Lower lobe of right lung (tissue), 2 donors: ENCODE results near the gene ZFYVE1. TPM values are rescaled to one million over a fixed set of nuclear protein-coding genes. Genes with fewer than 3 reads are reported as not detected.

ENCODE experiments used
- ATAC-seq, 2 donors: fragments of 200-7000 bp; cut with Tn5 transposase; one replicate each; pipeline ENCODE4 v1.9.1; 2020 to 2022; ENCODE audit warnings: mild to moderate bottlenecking in 2 of 2, moderate library complexity in 2 of 2
- DNase-seq: peaks from one replicate; pipeline ENCODE4 v3.0.0-alpha.2; 2020
- H3K27ac ChIP-seq: fragments of 200-600 bp; one replicate; pipeline ENCODE4 v1.8.0; 2022
- H3K27me3 ChIP-seq: fragments of 200-600 bp; one replicate; pipeline ENCODE4 v1.8.0; 2022; ENCODE audit warnings: low read depth
- H3K36me3 ChIP-seq: fragments of 200-600 bp; one replicate; pipeline ENCODE4 v1.8.0; 2022; ENCODE audit warnings: mild to moderate bottlenecking
- H3K4me1 ChIP-seq: fragments of 200-600 bp; one replicate; pipeline ENCODE4 v1.8.0; 2022
- H3K4me3 ChIP-seq: fragments of 200-600 bp; one replicate; pipeline ENCODE4 v1.8.0; 2022; ENCODE audit warnings: mild to moderate bottlenecking
- H3K9me3 ChIP-seq: fragments of 200-600 bp; one replicate; pipeline ENCODE4 v1.8.0; 2022
- CTCF ChIP-seq: fragments of 200-600 bp; IDR thresholded peaks from one replicate; pipeline ENCODE4 v1.8.0; 2022; ENCODE audit warnings: antibody characterized with exemption, mild to moderate bottlenecking
- intact Hi-C: fragments of 100-400 bp; cut with DNase I; formaldehyde crosslinking; loops from one replicate; pipeline ENCODE4 v1.11.0; 2022
- total RNA-seq: library from RNA; stranded (reverse); fragmentation: NEBNext Ultra II Directional; extraction: Animal tissue kit (Norgen Biotek cat#: 25700); gene quantifications from one replicate; pipeline ENCODE4 v1.2.1, GENCODE V29; 2021
- donor health status: DM: no; HTN: yes; CAD: no; lungs with severe emphysema.

ZFYVE1 gene
- total RNA-seq, 1 donor from 2014 or later = 20.1 TPM

GRCh38 chr14:72943876-72944430 is 83.0 kb downstream of the ZFYVE1 start:
- no peak for ATAC-seq
- Histone ChIP-seq H3K27ac (no peak overlapping the region), H3K36me3 (peaks cover 76% of the 10 kb centered on the region), H3K9me3 (no peaks in the 10 kb centered on the region), H3K27me3 (no peaks in the 10 kb centered on the region), H3K4me1 (no peaks in the 10 kb centered on the region), H3K4me3 (no peak overlapping the region)
- intact Hi-C loops = no loop called here
- no peak for TF ChIP-seq CTCF
- DNase-seq = no peak

- ATAC-seq (no peak), DNase-seq (no peak)
- no peak overlapping the region for H3K4me3 ChIP-seq
- no peaks in the 10 kb centered on the region for H3K27me3 ChIP-seq
- H3K9me3 ChIP-seq = no peaks in the 10 kb centered on the region
- no peak for TF ChIP-seq CTCF
- H3K4me1 ChIP-seq = no peaks in the 10 kb centered on the region
- H3K36me3 ChIP-seq = peaks cover 77% of the 10 kb centered on the region
- intact Hi-C loops = no loop called here
- no peak overlapping the region for H3K27ac ChIP-seq
Measured at GRCh38 chr14:72942934-72943333, 84.0 kb downstream of the ZFYVE1 start.

- ATAC-seq (no peak), DNase-seq (no peak)
- Histone ChIP-seq H3K36me3 (peaks cover 69% of the 10 kb centered on the region), H3K27ac (no peak overlapping the region), H3K4me1 (no peaks in the 10 kb centered on the region), H3K4me3 (no peak overlapping the region), H3K9me3 (no peaks in the 10 kb centered on the region), H3K27me3 (no peaks in the 10 kb centered on the region)
- intact Hi-C loops = no loop called here
- TF ChIP-seq CTCF = no peak
Measured at GRCh38 chr14:72941286-72941985, 85.5 kb downstream of the ZFYVE1 start.

GRCh38 chr14:72939630-72940029 is 87.3 kb downstream of the ZFYVE1 start:
- H3K36me3 ChIP-seq = peaks cover 65% of the 10 kb centered on the region
- no peak for DNase-seq
- H3K27me3 ChIP-seq = no peaks in the 10 kb centered on the region
- no peaks in the 10 kb centered on the region for H3K4me1 ChIP-seq
- intact Hi-C loops = no loop called here
- no peak overlapping the region for H3K27ac ChIP-seq
- H3K4me3 ChIP-seq = no peak overlapping the region
- no peaks in the 10 kb centered on the region for H3K9me3 ChIP-seq
- no peak for TF ChIP-seq CTCF
- no peak for ATAC-seq

GRCh38 chr14:72932893-72933292 is 94.0 kb downstream of the ZFYVE1 start:
- no peak for ATAC-seq

More at GRCh38 chr14:72932893-72933292, 94.0 kb downstream of the ZFYVE1 start:
- Histone ChIP-seq H3K36me3 (peaks cover 1% of the 10 kb centered on the region), H3K27ac (no peak overlapping the region), H3K27me3 (no peaks in the 10 kb centered on the region), H3K4me3 (no peak overlapping the region), H3K9me3 (no peaks in the 10 kb centered on the region), H3K4me1 (no peaks in the 10 kb centered on the region)
- intact Hi-C loops = no loop called here
- no peak for TF ChIP-seq CTCF
- DNase-seq = no peak
